ENCODE data around the gene SLC15A4. TPM values are rescaled to one million over a fixed set of nuclear protein-coding genes. Genes with fewer than 3 reads are reported as not detected.

The SLC15A4 gene
- total and polyA plus RNA-seq, 2 donors (not counting 3 experiments of a cell fraction or from before 2014, with no cell fraction given) = 19.6 to 24.5 TPM

GRCh38 chr12:128843538-128843937 lies 19.8 kb upstream of the SLC15A4 start:
- Histone ChIP-seq H3K4me1 (ENCODE audit: control insufficient read depth, extremely low read depth, insufficient read depth, low read length) (no peaks in the 10 kb centered on the region), H3K27ac (ENCODE audit: insufficient read depth, low read depth, low read length) (no peak overlapping the region), H3K4me3 (replicated peaks in 1 of 3; ENCODE audit: insufficient read depth in 1 of 3, low read depth in 1 of 3, low read length in 3 of 3) (no peak overlapping the region), H4K20me1 (replicated peaks; ENCODE audit: control insufficient read depth, extremely low read depth, insufficient read depth, low read length) (no peaks in the 10 kb centered on the region), H3K27me3 (ENCODE audit: control insufficient read depth in 2 of 2, insufficient read depth in 2 of 2, low read length in 2 of 2) (no peaks in the 10 kb centered on the region), H3K9me3 (replicated peaks; ENCODE audit: control insufficient read depth, insufficient read depth, low read length) (no peaks in the 10 kb centered on the region), H3K9me1 (replicated peaks; ENCODE audit: control insufficient read depth, extremely low read depth, insufficient read depth, low read length) (no peaks in the 10 kb centered on the region), H3K79me2 (ENCODE audit: control insufficient read depth, insufficient read depth, low read length) (no peaks in the 10 kb centered on the region), H3K4me2 (ENCODE audit: insufficient read depth, low read length) (no peak overlapping the region), H2AFZ (ENCODE audit: low read depth, low read length) (no peak overlapping the region), H3K36me3 (ENCODE audit: control insufficient read depth in 2 of 2, extremely low read depth in 1 of 2, insufficient read depth in 2 of 2, low read length in 2 of 2) (no peaks in the 10 kb centered on the region), H3K9ac (replicated peaks; ENCODE audit: extremely low read depth, insufficient read depth, low read length) (no peak overlapping the region)
- intact Hi-C loops (cut with micrococcal nuclease) (no loop called here), dilution Hi-C loops (cut with MboI; ENCODE audit: extremely low pct_ligation_motif_present, low sequenced_read_pairs) (no loop called here)
- FAIRE-seq = no peak
- CTCF ChIA-PET = no interaction called here
- no peak for DNase-seq (ENCODE audit: low read depth, low spot score)
- POLR2A ChIA-PET = no interaction called here
- no peak for TF ChIP-seq FOS (IDR thresholded peaks at IDR 0.05; ENCODE audit: borderline replicate concordance, insufficient read depth, low read length)
- TF ChIP-seq MYC (IDR thresholded peaks at IDR 0.05; ENCODE audit: low read depth, low read length) = no peak
- no peak for TF ChIP-seq GATA2 (IDR thresholded peaks at IDR 0.05; ENCODE audit: insufficient read depth, insufficient read length, low read depth, low read length)
- TF ChIP-seq CTCF (IDR thresholded peaks at IDR 0.05; ENCODE audit: extremely low read depth in 1 of 2, insufficient read depth in 1 of 2, low read depth in 1 of 2, low read length in 2 of 2) = no peak
- TF ChIP-seq EZH2 (IDR thresholded peaks at IDR 0.05; ENCODE audit: borderline replicate concordance, low read depth, low read length, severe bottlenecking) = no peak
- TF ChIP-seq POLR2AphosphoS5 (IDR thresholded peaks at IDR 0.05; ENCODE audit: insufficient read depth, low read depth, low read length) = no peak
- TF ChIP-seq MAX (IDR thresholded peaks at IDR 0.05; ENCODE audit: insufficient read depth, insufficient read length) = no peak
- no peak for TF ChIP-seq POLR2A (IDR thresholded peaks at IDR 0.05; ENCODE audit: low read depth, low read length)
- TF ChIP-seq JUN (IDR thresholded peaks at IDR 0.05; ENCODE audit: borderline replicate concordance, insufficient read depth, insufficient read length, low read depth) = no peak
- BruUV-seq (replicated peaks) = no TSS peak

Measured in endothelial cell of umbilical vein (primary cell).